DND-41 (cell line): ENCODE measurements around the gene BCR.
A peak's percentile ranks its signal among the peaks of the same experiment; 100 is the strongest.

Experiments used
- ATAC-seq: fragments of 200-7000 bp; cut with Tn5 transposase; 3 replicates; pipeline ENCODE4 v1.9.1; 2021; ENCODE audit warnings: low read depth; ENCODE audit not compliant: insufficient read depth
- DNase-seq: peaks from one replicate; pipeline ENCODE4 v3.0.0-alpha.2; 2020
- H2AFZ ChIP-seq: 2 replicates; pipeline ENCODE4 v1.6.0; 2012; ENCODE audit warnings: low read depth, low read length
- H3K27ac ChIP-seq: 2 replicates; pipeline ENCODE4 v1.5.1; 2012; ENCODE audit warnings: low read length, inconsistent platforms
- H3K27me3 ChIP-seq: fragments of 200-600 bp; sonication (generic); 2 replicates; pipeline ENCODE4 v1.6.0; 2012; ENCODE audit warnings: low read length, mild to moderate bottlenecking, inconsistent platforms; ENCODE audit not compliant: insufficient read depth, poor library complexity
- H3K36me3 ChIP-seq: 2 replicates; pipeline ENCODE4 v1.5.1; 2012; ENCODE audit warnings: low read length, inconsistent platforms; ENCODE audit not compliant: insufficient read depth
- H3K4me1 ChIP-seq: 2 replicates; pipeline ENCODE4 v1.5.1; 2012; ENCODE audit warnings: mild to moderate bottlenecking, low read length; ENCODE audit not compliant: insufficient read depth
- H3K4me2 ChIP-seq: 2 replicates; pipeline ENCODE4 v1.6.0; 2012; ENCODE audit warnings: mild to moderate bottlenecking, moderate library complexity, low read length, inconsistent platforms; ENCODE audit not compliant: insufficient read depth
- H3K4me3 ChIP-seq, 2 experiments: fragments of 200-600 bp in 1 of 2; shearing (Covaris generic) in 1 of 2; 2 replicates each; pipeline ENCODE4 v1.5.1; 2012 to 2016; ENCODE audit warnings: inconsistent platforms in 2 of 2, low read length in 2 of 2, mild to moderate bottlenecking in 2 of 2, low read depth in 1 of 2, moderate library complexity in 1 of 2
- H3K79me2 ChIP-seq: 2 replicates; pipeline ENCODE4 v1.6.0; 2012; ENCODE audit warnings: low read length, inconsistent platforms; ENCODE audit not compliant: insufficient read depth
- H3K9ac ChIP-seq: 2 replicates; pipeline ENCODE4 v1.6.0; 2012; ENCODE audit warnings: low read depth, mild to moderate bottlenecking, inconsistent platforms, low read length, moderate library complexity
- H3K9me3 ChIP-seq: 2 replicates; pipeline ENCODE4 v1.5.1; 2012; ENCODE audit warnings: low read length, moderate library complexity, mild to moderate bottlenecking, inconsistent platforms; ENCODE audit not compliant: insufficient read depth, severe bottlenecking
- H4K20me1 ChIP-seq: 2 replicates; pipeline ENCODE4 v1.6.0; 2012; ENCODE audit warnings: low read length; ENCODE audit not compliant: insufficient read depth
- CTCF ChIP-seq: IDR thresholded peaks from 2 replicates; pipeline ENCODE4 v1.5.1; 2012; ENCODE audit warnings: borderline replicate concordance, low read length, moderate library complexity, mild to moderate bottlenecking; ENCODE audit not compliant: poor library complexity, severe bottlenecking; ENCODE audit errors: extremely low read depth
- EZH2 ChIP-seq: IDR thresholded peaks from 3 replicates; pipeline ENCODE4 v1.6.1; 2012; ENCODE audit warnings: borderline replicate concordance, low read depth, mild to moderate bottlenecking, moderate library complexity, low read length, inconsistent platforms; ENCODE audit not compliant: severe bottlenecking

Gene BCR

GRCh38 chr22:23226497-23226850 is 46.2 kb downstream of the BCR start:
- Histone ChIP-seq H3K36me3 (peaks cover 23% of the 10 kb centered on the region), H4K20me1 (peaks cover 21% of the 10 kb centered on the region; the same call in 1 of the 2 replicates)

GRCh38 chr22:23227380-23227779 is 47.1 kb downstream of the BCR start:
- Histone ChIP-seq H3K9me3 (peaks cover 17% of the 10 kb centered on the region), H3K9ac (no peak overlapping the region), H3K36me3 (peaks cover 23% of the 10 kb centered on the region), H4K20me1 (peaks cover 27% of the 10 kb centered on the region; the same call in 1 of the 2 replicates), H3K27me3 (no peaks in the 10 kb centered on the region), H3K4me3 (no peak overlapping the region), H3K27ac (peak overlapping the region; percentile 16; the same call in 1 of the 2 replicates), H3K4me1 (peaks cover 51% of the 10 kb centered on the region), H3K4me2 (no peak overlapping the region), H3K79me2 (peaks cover 99% of the 10 kb centered on the region), H2AFZ (no peak overlapping the region)
- DNase-seq (no peak), ATAC-seq (no peak)
- no peak for TF ChIP-seq CTCF
- no peak for TF ChIP-seq EZH2

More at GRCh38 chr22:23226497-23226850, 46.2 kb downstream of the BCR start:
- Histone ChIP-seq H3K4me1 (peaks cover 60% of the 10 kb centered on the region), H3K27me3 (no peaks in the 10 kb centered on the region), H3K9me3 (peaks cover 17% of the 10 kb centered on the region), H3K4me3 (no peak overlapping the region), H3K27ac (peak overlapping the region; percentile 72), H2AFZ (no peak overlapping the region), H3K4me2 (peak overlapping the region; percentile 46), H3K79me2 (peaks cover 99% of the 10 kb centered on the region), H3K9ac (no peak overlapping the region)
- ATAC-seq (no peak), DNase-seq (no peak)
- no peak for TF ChIP-seq EZH2
- TF ChIP-seq CTCF, result no peak

GRCh38 chr22:23228503-23228902 is 48.2 kb downstream of the BCR start:
- H4K20me1 ChIP-seq, result peaks cover 31% of the 10 kb centered on the region; the same call in 1 of the 2 replicates
- H3K27me3 ChIP-seq, result no peaks in the 10 kb centered on the region
- no peak overlapping the region for H3K9ac ChIP-seq
- H3K36me3 ChIP-seq, result peaks cover 23% of the 10 kb centered on the region
- no peak overlapping the region for H3K27ac ChIP-seq
- TF ChIP-seq EZH2 (no peak), CTCF (no peak)
- peaks cover 99% of the 10 kb centered on the region for H3K79me2 ChIP-seq
- no peak for ATAC-seq
- H3K4me3 ChIP-seq, result no peak overlapping the region
- H2AFZ ChIP-seq, result no peak overlapping the region
- peaks cover 40% of the 10 kb centered on the region for H3K4me1 ChIP-seq
- H3K4me2 ChIP-seq, result no peak overlapping the region
- peaks cover 17% of the 10 kb centered on the region for H3K9me3 ChIP-seq
- DNase-seq, result no peak
